Neuronal stem cell (in vitro differentiated cells): ENCODE data around the gene EIF4G3.

Experiments used
- DNase-seq: peaks from one replicate; pipeline ENCODE4 v3.0.0-alpha.2; 2013; ENCODE audit warnings: low spot score
- H2AFZ ChIP-seq: one replicate; pipeline ENCODE4 v1.6.1; 2013; ENCODE audit warnings: mild to moderate bottlenecking, low read length, inconsistent platforms
- H2AK5ac ChIP-seq: 2 replicates; pipeline ENCODE4 v1.6.1; 2013; ENCODE audit warnings: low read depth, mild to moderate bottlenecking, inconsistent platforms, low read length, moderate library complexity, mixed read lengths
- H2BK120ac ChIP-seq: 2 replicates; pipeline ENCODE4 v1.6.1; 2013; ENCODE audit warnings: low read depth, mild to moderate bottlenecking, inconsistent platforms, low read length, moderate library complexity, mixed read lengths
- H2BK12ac ChIP-seq: one replicate; pipeline ENCODE4 v1.6.1; 2013; ENCODE audit warnings: low read length, inconsistent platforms
- H2BK15ac ChIP-seq: 2 replicates; pipeline ENCODE4 v1.6.1; 2013; ENCODE audit warnings: mild to moderate bottlenecking, low read length, inconsistent platforms, mixed read lengths
- H2BK5ac ChIP-seq: one replicate; pipeline ENCODE4 v1.6.1; 2013; ENCODE audit warnings: inconsistent platforms, mild to moderate bottlenecking, low read length, moderate library complexity
- H3K14ac ChIP-seq: one replicate; pipeline ENCODE4 v1.6.1; 2013; ENCODE audit warnings: low read length, inconsistent platforms
- H3K18ac ChIP-seq: 2 replicates; pipeline ENCODE4 v1.6.1; 2013; ENCODE audit warnings: low read length, inconsistent platforms
- H3K23ac ChIP-seq: 2 replicates; pipeline ENCODE4 v1.6.1; 2013; ENCODE audit warnings: low read depth, mild to moderate bottlenecking, mixed read lengths, low read length, inconsistent platforms; ENCODE audit not compliant: poor library complexity
- H3K27ac ChIP-seq: replicated peaks from 3 replicates; pipeline ENCODE4 v1.5.1; 2013; ENCODE audit warnings: low read length, inconsistent platforms
- H3K27me3 ChIP-seq, 3 experiments: 2 replicates each; pipeline ENCODE4 v1.6.1; 2013; ENCODE audit warnings: low read length in 3 of 3, mild to moderate bottlenecking in 2 of 3, inconsistent platforms in 1 of 3, low read depth in 1 of 3, mixed read lengths in 1 of 3, moderate library complexity in 1 of 3; ENCODE audit not compliant: control insufficient read depth in 3 of 3, insufficient read depth in 3 of 3
- H3K36me3 ChIP-seq, 2 donors: replicated peaks in 1 of 2; 2 replicates each; pipeline ENCODE4 v1.6.1; 2013; ENCODE audit warnings: low read length in 2 of 2; ENCODE audit not compliant: control insufficient read depth in 2 of 2, insufficient read depth in 2 of 2
- H3K4ac ChIP-seq: 2 replicates; pipeline ENCODE4 v1.6.1; 2013; ENCODE audit warnings: inconsistent platforms, mild to moderate bottlenecking, low read length, moderate library complexity
- H3K4me1 ChIP-seq, 2 donors: 1 replicate in 1 of 2; 2 replicates in 1 of 2; pipeline ENCODE4 v1.6.1; 2013; ENCODE audit warnings: low read length in 2 of 2, low read depth in 1 of 2; ENCODE audit not compliant: control insufficient read depth in 2 of 2, insufficient read depth in 1 of 2
- H3K4me2 ChIP-seq: one replicate; pipeline ENCODE4 v1.6.1; 2013; ENCODE audit warnings: mild to moderate bottlenecking, low read length, inconsistent platforms; ENCODE audit not compliant: insufficient read depth, poor library complexity, severe bottlenecking
- H3K4me3 ChIP-seq, 2 donors: 2 replicates each; pipeline ENCODE4 v1.5.1; 2013; ENCODE audit warnings: low read length in 2 of 2, mild to moderate bottlenecking in 2 of 2, inconsistent platforms in 1 of 2, moderate library complexity in 1 of 2
- H3K79me1 ChIP-seq: one replicate; pipeline ENCODE4 v1.6.1; 2013; ENCODE audit warnings: low read depth, mild to moderate bottlenecking, inconsistent platforms, low read length, moderate library complexity
- H3K9ac ChIP-seq: one replicate; pipeline ENCODE4 v1.6.1; 2013; ENCODE audit warnings: mild to moderate bottlenecking, low read depth, low read length, inconsistent platforms; ENCODE audit not compliant: poor library complexity
- H3K9me3 ChIP-seq, 2 donors: replicated peaks in 1 of 2; 2 replicates each; pipeline versions ENCODE3 to v1.6.1; 2013; ENCODE audit warnings: low read length in 2 of 2, mild to moderate bottlenecking in 2 of 2, inconsistent platforms in 1 of 2, low read depth in 1 of 2, mixed read lengths in 1 of 2, moderate library complexity in 1 of 2; ENCODE audit not compliant: control insufficient read depth in 2 of 2, insufficient read depth in 1 of 2
- H4K8ac ChIP-seq: one replicate; pipeline ENCODE4 v1.6.1; 2013; ENCODE audit warnings: low read depth, mild to moderate bottlenecking, inconsistent platforms, low read length, moderate library complexity
- H4K91ac ChIP-seq: one replicate; pipeline ENCODE4 v1.6.1; 2013; ENCODE audit warnings: low read length, low read depth, mild to moderate bottlenecking, inconsistent platforms; ENCODE audit not compliant: poor library complexity
- WGBS, 2 donors: extraction: QIAGEN DNeasy Blood & Tissue Kit; methylation state at CpG; one replicate each; pipeline ENCODE4 v1.1.7; 2013; ENCODE audit warnings: missing lambda C conversion rate in 2 of 2, mixed read lengths in 1 of 2; ENCODE audit not compliant: insufficient read length in 2 of 2, insufficient replicate concordance in 1 of 2; ENCODE audit errors: extremely low coverage in 2 of 2; 5-methylcytosine and 5-hydroxymethylcytosine counted together

EIF4G3 gene

GRCh38 chr1:21021311-21021710, 155.4 kb downstream of the EIF4G3 start:
- no peaks in the 10 kb centered on the region for H3K79me1 ChIP-seq
- no peak overlapping the region for H4K8ac ChIP-seq
- peaks cover 0 to 3% of the 10 kb centered on the region in 2 donors for H3K36me3 ChIP-seq
- no peak for DNase-seq
- H4K91ac ChIP-seq, result no peak overlapping the region
- no peaks in the 10 kb centered on the region for H3K4me1 ChIP-seq
- H3K4me2 ChIP-seq, result no peak overlapping the region
- H3K4ac ChIP-seq, result no peak overlapping the region
- no peaks in the 10 kb centered on the region for H3K27me3 ChIP-seq
- H3K23ac ChIP-seq, result no peak overlapping the region
- H3K18ac ChIP-seq, result no peak overlapping the region
- H3K27ac ChIP-seq, result no peak overlapping the region
- no peak overlapping the region for H3K14ac ChIP-seq
- H2BK15ac ChIP-seq, result no peak overlapping the region
- no peak overlapping the region for H2AFZ ChIP-seq
- no peak overlapping the region for H2AK5ac ChIP-seq
- WGBS, 2 donors, result no CpG with 5 or more reads among the region's 4 CpGs
- peaks cover 3 to 15% of the 10 kb centered on the region in 2 donors for H3K9me3 ChIP-seq
- no peak overlapping the region for H2BK12ac ChIP-seq
- H3K4me3 ChIP-seq, result no peak overlapping the region
- H2BK5ac ChIP-seq, result no peak overlapping the region
- H3K9ac ChIP-seq, result no peak overlapping the region
- no peak overlapping the region for H2BK120ac ChIP-seq

- no CpG with 5 or more reads among the region's 3 CpGs for WGBS, 2 donors
- DNase-seq, result no peak
- Histone ChIP-seq H2BK12ac (no peak overlapping the region), H3K36me3 (peaks cover 0 to 3% of the 10 kb centered on the region in 2 donors), H2BK120ac (no peak overlapping the region), H3K9me3 (peaks cover 3 to 18% of the 10 kb centered on the region in 2 donors), H3K4ac (no peak overlapping the region), H2AFZ (no peak overlapping the region), H3K27ac (no peak overlapping the region), H3K4me1 (no peaks in the 10 kb centered on the region), H4K8ac (no peak overlapping the region), H3K79me1 (no peaks in the 10 kb centered on the region), H3K4me3 (no peak overlapping the region), H4K91ac (no peak overlapping the region), H3K9ac (no peak overlapping the region), H3K27me3 (no peaks in the 10 kb centered on the region), H2AK5ac (no peak overlapping the region), H3K23ac (no peak overlapping the region), H3K4me2 (no peak overlapping the region), H2BK15ac (no peak overlapping the region), H3K14ac (no peak overlapping the region), H3K18ac (no peak overlapping the region), H2BK5ac (no peak overlapping the region)
Observed at GRCh38 chr1:21020151-21020550, 156.5 kb downstream of the EIF4G3 start.

DNA sequence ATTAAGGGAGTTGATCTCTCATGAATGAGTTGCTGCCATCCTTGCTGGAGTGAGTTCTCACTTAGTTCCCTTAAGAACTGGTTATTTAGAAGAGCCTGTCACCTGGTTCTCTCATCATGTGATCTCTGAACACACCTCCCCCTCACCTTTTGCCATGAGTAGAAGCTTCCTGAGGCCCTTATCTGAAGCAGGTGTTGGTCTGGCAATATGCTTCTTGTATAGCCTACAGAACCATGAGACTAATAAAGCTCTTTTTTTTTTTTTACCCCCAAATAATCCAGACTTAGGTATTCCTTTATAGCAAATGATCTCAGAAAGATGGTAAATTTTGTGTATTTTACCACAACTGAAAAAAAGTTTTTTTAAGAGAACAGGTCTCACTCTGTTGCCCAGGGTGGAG, 158.0 kb downstream of the EIF4G3 start:
- Histone ChIP-seq H2BK120ac (no peak overlapping the region), H3K4me3 (no peak overlapping the region), H3K23ac (no peak overlapping the region), H3K27ac (no peak overlapping the region), H3K9me3 (peaks cover 0 to 15% of the 10 kb centered on the region in 2 donors), H3K27me3 (no peaks in the 10 kb centered on the region), H3K18ac (no peak overlapping the region), H4K91ac (no peak overlapping the region), H3K4ac (no peak overlapping the region), H4K8ac (no peak overlapping the region), H2BK5ac (no peak overlapping the region), H3K9ac (no peak overlapping the region), H2AK5ac (no peak overlapping the region), H2BK15ac (no peak overlapping the region), H2BK12ac (no peak overlapping the region), H3K79me1 (no peaks in the 10 kb centered on the region), H3K4me2 (no peak overlapping the region), H3K4me1 (no peaks in the 10 kb centered on the region), H3K14ac (no peak overlapping the region), H2AFZ (no peak overlapping the region), H3K36me3 (no peaks in the 10 kb centered on the region)
- DNase-seq, result no peak

DNA sequence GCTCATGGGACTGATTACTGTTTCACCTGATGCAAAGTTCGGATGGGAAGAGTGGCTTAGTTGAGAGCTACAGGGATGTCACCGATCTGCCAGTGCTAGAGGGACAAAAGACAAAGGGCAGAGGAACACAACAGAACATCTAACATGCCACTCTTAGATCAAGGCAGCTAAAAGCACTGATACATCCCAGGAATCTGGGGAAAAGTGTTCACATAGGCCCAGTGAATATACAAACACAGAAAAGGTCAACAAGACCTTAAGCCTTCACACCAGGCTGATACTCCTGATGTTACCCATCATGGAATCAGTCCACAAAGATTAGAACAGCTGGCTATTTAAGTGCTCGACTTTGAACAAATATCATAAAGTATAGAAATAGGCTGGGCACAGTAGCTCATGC, 163.2 kb downstream of the EIF4G3 start:
- no peak overlapping the region for H2AFZ ChIP-seq
- H4K91ac ChIP-seq, result no peak overlapping the region
- no peak overlapping the region for H3K4ac ChIP-seq
- H2BK12ac ChIP-seq, result no peak overlapping the region
- H3K27me3 ChIP-seq, result no peaks in the 10 kb centered on the region
- H3K27ac ChIP-seq, result peak overlapping the region; percentile 7
- H2BK5ac ChIP-seq, result no peak overlapping the region
- no peak overlapping the region for H3K18ac ChIP-seq
- H3K36me3 ChIP-seq, result no peaks in the 10 kb centered on the region
- peaks cover 2 to 9% of the 10 kb centered on the region in 2 donors for H3K4me1 ChIP-seq
- no peak overlapping the region for H3K4me2 ChIP-seq
- H2BK15ac ChIP-seq, result no peak overlapping the region
- H3K79me1 ChIP-seq, result no peaks in the 10 kb centered on the region
- peaks cover 0 to 5% of the 10 kb centered on the region in 2 donors for H3K9me3 ChIP-seq
- H2BK120ac ChIP-seq, result no peak overlapping the region
- no peak overlapping the region for H3K14ac ChIP-seq
- no peak overlapping the region for H4K8ac ChIP-seq
- H3K9ac ChIP-seq, result no peak overlapping the region
- no peak overlapping the region for H3K4me3 ChIP-seq
- DNase-seq, result no peak
- WGBS, 2 donors, result no CpG with 5 or more reads among the region's 3 CpGs
- no peak overlapping the region for H3K23ac ChIP-seq
- H2AK5ac ChIP-seq, result no peak overlapping the region
